Activated CD4-positive, alpha-beta T cell treated with anti-CD3 and anti-CD28 coated beads, Interleukin-2, amount 10 ng/mL, durations not matched to agents 24 days and 14 days (primary cell): ENCODE data around the gene CTNS. TPM values are rescaled to one million over a fixed set of nuclear protein-coding genes. Genes with fewer than 3 reads are reported as not detected.
A peak's percentile ranks its signal among the peaks of the same experiment; 100 is the strongest.

ENCODE experiments used
- DNase-seq: peaks from one replicate; pipeline ENCODE4 v3.0.0; 2022
- H3K27ac Mint-ChIP-seq: one replicate; pipeline ENCODE4 v1.8.0; 2022; ENCODE audit warnings: mild to moderate bottlenecking, mixed read lengths
- H3K27me3 Mint-ChIP-seq: one replicate; pipeline ENCODE4 v1.8.0; 2022; ENCODE audit warnings: mixed read lengths
- H3K36me3 Mint-ChIP-seq: one replicate; pipeline ENCODE4 v1.8.0; 2022; ENCODE audit warnings: low read depth, mild to moderate bottlenecking, mixed read lengths
- H3K4me1 Mint-ChIP-seq: one replicate; pipeline ENCODE4 v1.8.0; 2021; ENCODE audit warnings: mixed read lengths
- H3K4me3 Mint-ChIP-seq: one replicate; pipeline ENCODE4 v1.8.0; 2022; ENCODE audit warnings: mild to moderate bottlenecking, moderate library complexity, mixed read lengths
- H3K9me3 Mint-ChIP-seq: one replicate; pipeline ENCODE4 v1.8.0; 2021; ENCODE audit warnings: mixed read lengths
- intact Hi-C: fragments of 100-400 bp; cut with micrococcal nuclease; formaldehyde crosslinking; loops from one replicate; pipeline ENCODE4 v1.15.1; 2023
- total RNA-seq: library from RNA; stranded (reverse); gene quantifications from 2 replicates; pipeline ENCODE4 v1.2.3, GENCODE V29; 2022

CTNS gene
- total RNA-seq, 1 donor from 2014 or later, result 46.7 TPM

DNA sequence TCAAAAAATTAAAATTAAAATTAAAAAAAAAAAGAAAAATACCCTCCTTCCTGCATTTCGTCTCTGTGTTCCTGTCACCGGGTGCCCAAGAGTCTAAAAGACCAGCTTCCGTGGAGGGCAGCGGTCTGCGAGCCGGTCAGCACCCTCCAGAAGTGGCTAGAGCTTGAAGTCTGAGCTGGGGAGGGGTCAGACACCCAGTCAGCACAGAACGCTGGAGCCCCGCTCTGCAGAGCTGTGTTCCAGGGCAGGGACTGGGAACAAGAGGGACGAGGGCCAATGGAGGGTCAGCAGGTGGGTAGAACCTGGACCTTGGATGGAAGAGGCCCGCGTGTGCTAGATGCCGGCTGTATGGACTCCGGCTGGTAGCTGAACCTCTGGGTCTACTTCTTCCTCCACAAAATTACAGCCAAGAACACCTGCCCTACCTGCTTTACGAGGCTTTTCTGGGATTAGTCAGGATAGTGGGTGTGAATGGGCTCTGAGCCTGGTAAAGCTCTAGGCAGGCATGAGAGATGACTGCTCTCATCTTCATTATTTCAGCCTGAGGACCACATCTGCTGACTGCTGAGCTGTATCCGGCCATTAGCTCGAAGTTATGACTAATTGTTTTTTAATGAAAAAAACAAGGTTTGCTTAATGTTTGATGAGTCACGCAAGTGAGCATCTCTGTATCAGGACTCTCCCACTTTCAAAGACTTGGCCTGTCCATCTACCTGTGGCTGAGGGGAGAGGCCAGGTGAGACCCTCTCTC lies 33.3 kb upstream of the CTNS start:
- no peaks in the 10 kb centered on the region for H3K27me3 Mint-ChIP-seq
- H3K27ac Mint-ChIP-seq, result no peak overlapping the region
- intact Hi-C loops, result loop anchor here (2.0 kb wide), 1 partner anchor 46 kb away; no protein-coding TSS in a partner anchor
- no peak overlapping the region for H3K4me3 Mint-ChIP-seq
- H3K4me1 Mint-ChIP-seq, result no peaks in the 10 kb centered on the region
- DNase-seq, result no peak
- H3K36me3 Mint-ChIP-seq, result peaks cover 6% of the 10 kb centered on the region
- no peaks in the 10 kb centered on the region for H3K9me3 Mint-ChIP-seq

DNA sequence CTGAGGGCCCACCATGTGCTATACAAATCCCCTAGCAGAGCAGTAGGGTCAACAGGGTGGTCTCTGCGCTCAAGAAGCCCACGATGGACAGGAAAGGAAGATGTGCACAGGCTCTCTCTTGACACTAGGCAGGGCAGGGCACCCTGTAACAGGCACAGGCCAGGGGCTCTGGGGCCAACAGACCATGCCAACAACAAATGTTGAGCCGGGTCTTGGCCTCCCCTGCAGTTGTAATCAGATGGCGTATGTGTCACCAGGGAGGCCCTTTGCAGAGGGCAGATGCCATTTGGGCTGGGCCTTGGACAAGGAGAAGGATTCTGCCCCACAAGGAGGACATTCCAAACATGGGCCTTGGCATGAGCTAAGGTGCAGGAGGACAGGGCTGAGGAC lies 32.7 kb upstream of the CTNS start:
- Mint-ChIP-seq H3K4me1 (no peaks in the 10 kb centered on the region), H3K27me3 (no peaks in the 10 kb centered on the region), H3K4me3 (no peak overlapping the region), H3K27ac (no peak overlapping the region), H3K36me3 (peaks cover 8% of the 10 kb centered on the region), H3K9me3 (no peaks in the 10 kb centered on the region)
- intact Hi-C loops, result loop anchor here (2.0 kb wide), 1 partner anchor 45 kb away; no protein-coding TSS in a partner anchor
- no peak for DNase-seq

DNA sequence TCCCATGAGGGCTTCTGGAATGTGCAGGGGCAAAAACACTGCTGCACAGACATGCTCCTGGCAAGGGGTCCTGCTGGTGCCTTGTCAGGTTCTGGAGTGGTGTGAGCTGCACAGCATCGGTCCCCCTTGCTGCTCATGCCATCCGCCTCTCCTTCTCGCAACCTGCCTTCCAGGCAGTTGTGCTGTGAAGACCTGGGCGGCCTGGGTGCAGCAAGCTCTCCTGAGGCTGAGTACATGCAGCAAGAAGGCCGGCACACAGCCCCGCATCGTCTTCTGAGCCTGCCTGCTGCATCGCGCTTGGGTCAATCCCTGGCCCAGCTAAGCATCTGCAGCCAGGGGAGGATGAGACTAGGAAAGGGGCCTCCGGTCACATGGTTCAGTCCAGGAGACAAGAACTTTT lies 26.9 kb upstream of the CTNS start:
- H3K4me3 Mint-ChIP-seq, result no peak overlapping the region
- H3K27ac Mint-ChIP-seq, result no peak overlapping the region
- intact Hi-C loops, result no loop called here
- H3K9me3 Mint-ChIP-seq, result no peaks in the 10 kb centered on the region
- H3K4me1 Mint-ChIP-seq, result no peaks in the 10 kb centered on the region
- peaks cover 15% of the 10 kb centered on the region for H3K36me3 Mint-ChIP-seq
- no peak for DNase-seq
- no peaks in the 10 kb centered on the region for H3K27me3 Mint-ChIP-seq

DNA sequence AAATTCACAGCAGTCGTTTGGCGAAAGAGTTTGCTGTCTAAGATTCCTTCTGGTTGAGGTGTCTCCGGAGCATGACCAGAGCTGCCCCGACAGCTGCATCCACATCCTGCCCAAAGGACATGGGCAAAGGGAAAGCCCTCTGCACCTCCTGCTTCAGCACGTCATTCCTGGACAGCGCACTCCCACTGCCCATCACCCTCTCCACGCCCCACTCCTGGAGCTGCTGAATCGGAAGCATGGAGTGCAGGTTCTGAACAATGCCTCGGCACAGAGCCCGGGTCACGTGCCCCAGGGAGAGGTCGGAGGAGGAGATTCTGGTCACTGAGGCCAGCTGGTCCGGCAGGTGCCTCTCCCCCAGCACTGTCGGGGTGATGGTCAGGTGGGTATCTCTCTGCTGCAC lies 26.0 kb upstream of the CTNS start:
- intact Hi-C loops, result no loop called here
- H3K27ac Mint-ChIP-seq, result no peak overlapping the region
- no peaks in the 10 kb centered on the region for H3K27me3 Mint-ChIP-seq
- H3K9me3 Mint-ChIP-seq, result no peaks in the 10 kb centered on the region
- no peak for DNase-seq
- peaks cover 24% of the 10 kb centered on the region for H3K36me3 Mint-ChIP-seq
- H3K4me3 Mint-ChIP-seq, result no peak overlapping the region
- H3K4me1 Mint-ChIP-seq, result no peaks in the 10 kb centered on the region

DNA sequence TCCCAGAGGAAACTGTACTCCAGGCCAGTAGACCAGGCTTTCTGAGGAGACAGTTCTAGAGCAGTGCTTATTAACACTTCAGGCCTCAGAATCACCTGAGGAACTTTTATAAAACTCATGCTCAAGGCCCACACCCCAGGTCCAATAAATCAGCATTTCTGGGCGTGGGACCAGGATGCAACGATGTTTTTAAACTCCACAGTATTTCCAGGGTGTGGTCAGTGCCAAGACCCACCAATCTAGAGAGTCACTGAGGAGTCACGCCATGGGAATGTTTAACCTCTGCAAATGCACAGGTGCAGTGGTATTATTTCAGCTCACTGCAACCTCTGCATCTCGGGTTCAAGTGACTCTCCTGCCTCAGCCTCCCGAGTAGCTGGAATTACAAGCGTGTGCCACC lies 23.4 kb upstream of the CTNS start:
- Mint-ChIP-seq H3K36me3 (peaks cover 40% of the 10 kb centered on the region), H3K4me1 (no peaks in the 10 kb centered on the region), H3K27ac (no peak overlapping the region), H3K27me3 (no peaks in the 10 kb centered on the region), H3K4me3 (no peak overlapping the region), H3K9me3 (no peaks in the 10 kb centered on the region)
- no peak for DNase-seq
- intact Hi-C loops, result no loop called here

DNA sequence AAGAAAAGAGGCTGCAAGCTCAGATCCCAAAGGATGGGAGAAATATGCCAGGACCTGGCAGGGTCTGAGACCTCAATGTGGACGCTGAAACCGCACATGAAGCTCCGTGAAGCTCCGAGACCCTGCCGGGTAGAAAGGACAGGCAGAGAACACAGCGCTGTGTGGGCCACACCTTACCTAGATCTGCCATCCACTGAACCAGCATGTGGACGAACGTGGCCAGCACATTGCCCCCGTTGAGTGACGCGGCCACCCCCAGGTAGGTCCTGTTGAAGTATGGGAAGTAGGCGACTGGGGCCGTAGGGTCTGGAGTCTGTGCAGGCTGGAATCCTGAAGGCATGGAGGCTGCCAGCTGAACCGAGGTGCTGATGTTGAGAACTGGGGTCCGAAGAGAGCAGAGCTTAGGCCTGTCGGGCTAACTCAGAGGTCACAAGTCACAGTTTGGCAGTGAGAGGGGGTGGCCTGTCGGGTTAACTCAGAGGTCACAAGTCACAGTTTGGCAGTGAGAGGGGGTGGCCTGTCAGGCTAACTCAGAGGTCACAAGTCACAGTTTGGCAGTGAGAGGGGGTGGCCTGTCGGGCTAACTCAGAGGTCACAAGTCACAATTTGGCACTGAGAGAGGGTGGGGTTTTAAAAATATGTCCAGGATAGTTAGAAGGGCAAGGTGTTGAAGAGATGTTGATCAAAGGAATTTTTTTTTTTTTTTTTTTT lies 21.2 kb upstream of the CTNS start:
- Mint-ChIP-seq H3K4me1 (no peaks in the 10 kb centered on the region), H3K36me3 (peaks cover 49% of the 10 kb centered on the region), H3K9me3 (no peaks in the 10 kb centered on the region), H3K27ac (no peak overlapping the region), H3K4me3 (no peak overlapping the region), H3K27me3 (no peaks in the 10 kb centered on the region)
- no peak for DNase-seq
- intact Hi-C loops, result no loop called here

DNA sequence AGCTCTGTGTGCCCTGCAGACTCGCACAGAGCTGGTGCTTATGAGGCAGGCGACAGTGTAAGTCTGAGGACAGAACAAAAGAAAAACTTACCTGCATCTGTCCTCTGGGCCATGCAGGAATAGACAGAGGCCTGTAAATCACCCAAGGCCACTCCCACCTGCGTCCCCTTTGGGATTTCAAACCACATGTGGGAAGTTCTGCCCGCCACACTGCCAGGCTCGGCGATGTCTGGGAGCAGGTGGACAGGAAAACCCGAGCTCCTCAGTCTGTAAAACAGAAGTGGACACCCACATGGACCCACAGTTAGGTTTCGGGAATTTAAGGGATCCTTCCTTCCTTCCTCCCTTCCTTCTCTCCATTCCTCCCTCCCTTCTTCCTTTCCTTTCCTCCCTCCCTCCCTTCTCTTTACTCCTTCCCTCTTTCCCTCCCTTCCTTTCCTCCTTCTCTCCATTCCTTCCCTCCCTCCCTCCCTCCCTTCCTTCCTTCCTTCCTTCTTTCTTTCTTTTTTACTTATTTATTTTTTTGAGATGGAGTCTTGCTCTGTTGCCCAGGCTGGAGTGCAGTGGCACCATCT lies 15.3 kb upstream of the CTNS start:
- no peaks in the 10 kb centered on the region for H3K4me1 Mint-ChIP-seq
- no peaks in the 10 kb centered on the region for H3K9me3 Mint-ChIP-seq
- no peak overlapping the region for H3K27ac Mint-ChIP-seq
- peaks cover 48% of the 10 kb centered on the region for H3K36me3 Mint-ChIP-seq
- intact Hi-C loops, result no loop called here
- DNase-seq, result no peak
- H3K27me3 Mint-ChIP-seq, result no peaks in the 10 kb centered on the region
- no peak overlapping the region for H3K4me3 Mint-ChIP-seq

DNA sequence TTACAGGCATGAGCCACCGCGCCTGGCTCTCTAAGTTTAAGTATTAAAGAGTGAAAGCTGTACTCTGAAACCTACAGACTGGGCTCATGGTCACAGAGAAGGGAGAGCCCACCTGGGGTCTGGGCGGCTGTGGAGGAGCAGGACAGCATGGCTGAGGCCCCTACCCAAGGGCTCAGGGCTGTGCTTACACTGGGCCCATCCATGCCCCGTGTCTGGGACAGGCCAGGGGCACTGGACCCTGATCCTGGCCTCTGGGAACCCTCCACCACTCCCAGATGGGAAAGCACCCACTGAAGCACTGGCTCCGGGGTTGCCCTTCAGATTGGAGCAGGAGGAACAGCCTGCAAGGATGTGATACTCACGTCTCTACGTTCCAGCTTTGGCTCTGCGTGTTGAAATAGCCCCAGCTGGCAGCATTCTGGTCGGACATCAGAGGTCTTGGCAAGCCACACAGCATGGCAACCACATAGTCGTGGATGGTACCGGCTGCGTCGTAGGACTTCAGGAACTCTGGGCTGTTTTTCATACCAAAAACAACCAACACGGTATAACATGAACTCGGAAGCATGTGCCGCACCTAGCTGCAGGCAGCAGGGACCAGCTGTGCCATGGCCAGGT lies 13.5 kb upstream of the CTNS start:
- no peak for DNase-seq
- Mint-ChIP-seq H3K36me3 (peaks cover 46% of the 10 kb centered on the region), H3K4me3 (no peak overlapping the region), H3K27ac (no peak overlapping the region), H3K4me1 (no peaks in the 10 kb centered on the region), H3K27me3 (no peaks in the 10 kb centered on the region), H3K9me3 (no peaks in the 10 kb centered on the region)
- intact Hi-C loops, result no loop called here

DNA sequence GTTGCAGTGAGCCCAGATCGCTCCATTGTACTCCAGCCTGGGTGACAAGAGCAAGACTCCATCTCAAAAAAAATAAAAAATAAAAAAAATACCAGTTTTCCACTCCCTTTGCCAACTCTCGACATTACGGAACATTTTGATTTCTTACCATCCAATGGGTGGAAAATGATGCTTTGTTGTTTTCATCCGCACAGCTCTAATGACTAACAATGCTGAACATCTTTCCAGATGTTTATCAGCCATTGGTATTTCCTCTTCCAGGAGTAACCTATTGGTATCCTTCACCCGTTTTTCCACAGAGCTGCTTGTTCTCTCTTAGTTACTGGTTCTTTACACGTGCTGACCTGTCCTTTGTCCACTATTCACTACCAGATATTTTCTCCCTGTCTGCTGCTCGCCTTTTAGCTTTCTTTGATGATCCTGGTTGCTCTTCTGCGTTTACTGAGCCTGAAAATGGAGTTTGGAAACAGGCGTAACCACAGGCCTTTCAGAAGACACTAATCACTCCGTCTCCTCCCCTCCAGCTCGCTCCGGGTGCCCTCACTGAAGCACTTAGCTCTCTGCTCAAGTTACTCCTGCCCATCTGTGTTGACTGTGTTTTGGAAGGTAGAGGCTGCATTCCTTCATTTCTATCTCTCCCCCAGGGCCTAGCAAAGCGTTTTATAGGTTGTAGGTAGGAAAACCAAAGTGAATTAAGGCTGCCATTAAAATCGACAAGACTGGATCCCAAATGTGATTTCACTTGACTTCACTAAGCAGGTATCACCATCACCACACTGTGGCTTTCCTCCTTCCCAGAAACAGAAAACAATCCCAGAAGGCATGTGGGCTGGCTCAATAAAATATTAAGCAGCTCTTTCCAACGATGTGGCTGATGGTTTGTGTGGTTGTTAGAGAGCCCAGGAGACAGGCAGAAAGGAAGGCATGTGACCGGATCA lies 9.5 kb upstream of the CTNS start:
- Mint-ChIP-seq H3K9me3 (no peaks in the 10 kb centered on the region), H3K27ac (no peak overlapping the region), H3K27me3 (no peaks in the 10 kb centered on the region), H3K4me3 (no peak overlapping the region), H3K36me3 (peaks cover 33% of the 10 kb centered on the region), H3K4me1 (peaks cover 1% of the 10 kb centered on the region)
- intact Hi-C loops, result no loop called here
- no peak for DNase-seq

DNA sequence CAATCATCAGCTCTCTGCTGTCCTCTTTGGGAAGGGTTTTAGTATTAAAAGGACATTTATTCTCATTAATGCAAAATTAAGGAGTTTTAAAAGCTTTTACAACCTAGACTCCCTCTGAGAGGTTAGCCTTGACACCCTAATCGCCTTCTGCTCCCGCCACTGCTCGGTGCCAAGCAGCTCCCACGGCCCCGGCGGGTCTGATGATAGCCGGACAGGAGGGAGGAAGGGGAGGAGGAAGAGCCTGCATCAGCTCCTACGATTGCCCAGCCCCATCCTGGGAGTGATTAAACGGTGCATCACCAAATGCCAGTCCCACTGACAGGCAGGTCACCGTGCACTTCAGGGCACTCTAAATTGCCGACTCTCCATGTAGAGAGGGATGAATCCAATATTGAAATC lies 8.8 kb upstream of the CTNS start:
- H3K9me3 Mint-ChIP-seq, result no peaks in the 10 kb centered on the region
- peaks cover 35% of the 10 kb centered on the region for H3K36me3 Mint-ChIP-seq
- H3K4me3 Mint-ChIP-seq, result no peak overlapping the region
- no peaks in the 10 kb centered on the region for H3K27me3 Mint-ChIP-seq
- H3K4me1 Mint-ChIP-seq, result peaks cover 1% of the 10 kb centered on the region
- H3K27ac Mint-ChIP-seq, result no peak overlapping the region
- DNase-seq, result no peak
- intact Hi-C loops, result no loop called here

DNA sequence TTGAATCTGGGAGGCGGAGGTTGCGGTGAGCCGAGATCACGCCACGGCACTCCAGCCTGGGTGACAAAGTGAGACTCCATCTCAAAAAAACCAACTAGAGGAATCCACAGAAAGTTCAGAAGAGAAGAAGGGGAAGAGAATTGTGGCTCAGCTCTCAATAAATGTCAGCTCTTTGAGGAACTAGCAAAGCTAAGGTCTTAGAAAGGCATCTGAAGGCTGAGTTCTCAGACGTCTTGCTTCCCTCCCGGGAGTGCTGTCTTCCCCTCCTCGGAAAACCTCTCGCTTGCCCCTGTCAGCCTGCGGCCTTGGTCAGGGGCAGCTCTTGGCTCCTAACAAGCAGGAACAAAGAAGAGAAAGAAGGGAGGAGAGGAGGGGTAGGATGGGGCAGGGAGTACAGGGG lies 5.8 kb upstream of the CTNS start:
- DNase-seq, result no peak
- Mint-ChIP-seq H3K27me3 (no peaks in the 10 kb centered on the region), H3K4me1 (peaks cover 14% of the 10 kb centered on the region), H3K27ac (no peak overlapping the region), H3K36me3 (peaks cover 32% of the 10 kb centered on the region), H3K9me3 (no peaks in the 10 kb centered on the region), H3K4me3 (no peak overlapping the region)
- intact Hi-C loops, result loop anchor here (10.0 kb wide), 1 partner anchor 586 kb away; no protein-coding TSS in a partner anchor

DNA sequence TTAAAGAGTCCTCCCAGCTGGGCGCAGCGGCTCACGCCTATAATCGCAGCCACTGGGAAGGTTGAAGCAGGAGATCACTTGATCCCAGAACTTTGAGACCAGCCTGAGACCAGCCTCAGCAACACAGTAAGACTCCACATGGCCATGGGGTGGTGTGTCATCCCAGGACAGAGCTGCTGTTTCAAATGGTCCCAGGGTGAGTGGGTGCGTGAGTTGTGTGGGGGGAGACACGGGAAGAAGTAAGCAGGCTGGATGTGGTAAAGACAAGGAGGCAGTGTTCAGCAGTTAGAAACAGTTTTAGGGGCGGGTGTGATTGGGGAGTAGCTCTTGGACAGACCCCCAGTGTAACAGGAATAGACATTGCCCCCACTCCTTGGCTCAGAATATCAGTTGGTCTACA lies 4.3 kb upstream of the CTNS start:
- Mint-ChIP-seq H3K27ac (no peak overlapping the region), H3K36me3 (peaks cover 25% of the 10 kb centered on the region), H3K27me3 (no peaks in the 10 kb centered on the region), H3K9me3 (no peaks in the 10 kb centered on the region), H3K4me3 (no peak overlapping the region), H3K4me1 (peaks cover 17% of the 10 kb centered on the region)
- intact Hi-C loops, result loop anchor here (10.0 kb wide), 1 partner anchor 587 kb away; no protein-coding TSS in a partner anchor
- no peak for DNase-seq

DNA sequence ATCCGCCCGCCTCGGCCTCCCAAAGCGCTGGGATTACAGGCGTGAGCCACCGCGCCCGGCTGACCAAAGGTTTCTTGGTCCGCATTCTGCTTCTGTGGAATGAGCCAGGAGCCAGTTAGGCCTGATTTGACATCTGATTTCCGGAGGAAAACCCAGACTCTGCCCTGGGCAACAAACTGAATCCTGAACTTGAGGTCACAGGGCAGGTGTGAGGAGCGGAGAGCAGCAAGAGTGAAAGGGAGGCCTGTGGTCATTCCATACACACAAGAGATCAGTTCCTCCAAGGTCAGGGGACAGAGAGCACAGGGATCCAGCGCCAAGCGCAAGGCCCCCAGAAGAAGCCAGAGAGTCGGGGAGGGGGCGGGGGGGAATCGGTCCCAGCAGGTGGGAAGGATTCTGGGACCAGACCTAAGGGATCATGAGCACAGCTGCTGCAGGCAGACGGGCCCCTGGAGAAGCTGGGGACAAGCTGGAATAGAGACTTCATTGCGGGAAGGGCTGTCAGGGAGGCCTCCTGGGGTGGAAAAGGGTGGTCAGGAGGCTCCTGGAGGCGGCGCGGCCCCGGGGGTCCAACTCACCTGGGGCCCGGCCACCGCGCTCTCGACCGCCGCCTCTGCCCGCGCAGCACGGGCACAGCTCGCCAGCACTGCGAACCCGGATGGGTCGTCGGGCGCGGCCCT lies 946 bp upstream of the CTNS start:
- H3K27me3 Mint-ChIP-seq, result no peaks in the 10 kb centered on the region
- H3K4me3 Mint-ChIP-seq, result peak overlapping the region; percentile 98
- peak overlapping the region; percentile 73 for H3K27ac Mint-ChIP-seq
- no peaks in the 10 kb centered on the region for H3K9me3 Mint-ChIP-seq
- intact Hi-C loops, result loop anchor here (1.0 to 10.0 kb wide), 3 partner anchors 33 to 591 kb away; partner anchors contain the start of genes EMC6 and TAX1BP3
- DNase-seq, result peak; percentile 63
- peaks cover 39% of the 10 kb centered on the region for H3K4me1 Mint-ChIP-seq
- H3K36me3 Mint-ChIP-seq, result peaks cover 31% of the 10 kb centered on the region
